ENCODE results near the gene FBXO48.
"Not testable (repeated sequence)": the region's sequence is repeated elsewhere in the genome, so short reads cannot be mapped to it uniquely, and the experiment has no call there.

The FBXO48 gene

DNA sequence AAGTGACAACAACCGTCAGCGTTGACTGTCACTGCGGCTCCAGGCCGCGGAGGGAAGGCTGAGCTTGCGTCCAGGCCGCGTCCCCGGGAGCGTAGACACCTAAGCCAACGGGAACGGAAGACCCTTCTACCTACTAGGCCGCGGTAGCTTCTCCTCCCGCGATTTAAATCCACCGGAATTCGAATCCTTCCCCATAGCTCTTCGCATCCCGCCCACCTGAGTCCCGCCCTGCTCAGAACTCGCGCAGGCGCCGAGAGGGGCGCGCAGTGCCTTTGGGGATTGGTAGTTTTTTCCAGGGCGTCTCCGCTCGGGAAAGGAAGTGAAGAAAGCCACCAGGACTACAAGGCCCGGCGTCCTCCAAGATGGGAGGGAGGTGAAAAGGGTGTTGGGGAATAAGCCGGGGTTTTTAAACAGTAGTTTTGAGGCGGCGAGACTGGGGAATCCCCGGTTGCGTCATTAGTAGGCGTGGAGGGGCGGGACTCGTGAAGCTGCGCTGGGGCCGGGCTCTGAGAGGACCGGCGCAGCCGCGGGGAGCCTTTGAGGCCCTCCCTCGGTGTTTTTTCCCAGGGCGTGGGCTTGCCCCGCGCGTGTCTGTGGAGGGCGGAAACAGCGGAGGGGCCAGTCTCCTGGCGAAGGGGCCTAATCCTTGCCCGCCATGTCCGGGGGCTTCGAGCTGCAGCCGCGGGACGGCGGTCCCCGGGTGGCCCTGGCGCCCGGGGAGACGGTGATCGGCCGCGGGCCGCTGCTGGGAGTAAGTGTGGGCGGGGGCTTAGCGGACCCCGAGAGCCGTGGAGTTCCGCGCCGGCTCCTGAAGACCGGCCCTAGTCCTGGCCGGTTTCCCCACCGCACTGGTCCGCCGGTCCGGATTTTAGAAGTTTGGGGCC lies at the start of gene FBXO48, which contains the start of gene APLF:
TSS of gene FBXO48 (minus strand) at position 218 of the 884 bp plus-strand sequence. CDS start 2,149 bp downstream, outside the sequence.
TSS of gene APLF (plus strand) at position 509 of the 884 bp plus-strand sequence. CDS start at position 656, 147 bp downstream.
- FAIRE-seq: peak; percentile 98

DNA sequence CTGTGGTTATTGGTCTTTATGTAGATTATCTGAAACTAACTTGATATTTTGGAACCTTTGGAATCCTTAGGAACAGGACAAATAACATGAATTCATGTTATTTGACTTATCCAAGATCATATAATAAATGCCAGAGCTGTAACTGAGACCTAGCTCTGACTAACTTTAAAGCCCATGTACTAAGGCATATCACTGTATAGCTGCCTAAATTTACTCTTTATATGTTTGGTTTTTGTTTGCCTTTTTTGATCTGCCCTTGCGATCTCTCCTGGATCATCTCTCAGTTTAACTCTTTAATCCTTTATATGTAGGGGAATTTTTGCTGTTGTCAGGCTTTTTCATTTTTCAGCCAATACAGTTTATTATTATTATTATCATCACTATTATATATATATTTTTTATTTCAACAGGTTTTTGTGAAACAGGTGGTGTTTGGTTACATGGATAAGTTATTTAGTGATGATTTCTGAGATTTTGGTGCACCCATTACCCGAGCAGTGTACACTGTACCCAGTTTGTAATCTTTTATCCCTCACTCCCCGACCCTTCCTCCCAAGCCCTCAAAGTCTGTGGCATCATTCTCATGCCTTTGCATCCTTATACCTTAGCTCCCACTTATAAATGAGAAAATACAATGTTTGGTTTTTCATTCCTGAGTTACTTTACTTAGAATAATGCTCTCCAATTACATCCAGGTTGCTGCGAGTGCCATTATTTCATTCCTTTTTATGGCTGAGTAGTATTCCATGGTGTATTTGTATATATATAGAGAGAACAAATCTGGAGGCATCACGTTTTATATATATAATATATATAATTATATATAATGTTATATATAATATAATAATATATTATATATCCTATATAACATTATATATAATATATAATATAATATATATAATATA lies 49.2 kb upstream of the FBXO48 start:
- FAIRE-seq: no peak

DNA sequence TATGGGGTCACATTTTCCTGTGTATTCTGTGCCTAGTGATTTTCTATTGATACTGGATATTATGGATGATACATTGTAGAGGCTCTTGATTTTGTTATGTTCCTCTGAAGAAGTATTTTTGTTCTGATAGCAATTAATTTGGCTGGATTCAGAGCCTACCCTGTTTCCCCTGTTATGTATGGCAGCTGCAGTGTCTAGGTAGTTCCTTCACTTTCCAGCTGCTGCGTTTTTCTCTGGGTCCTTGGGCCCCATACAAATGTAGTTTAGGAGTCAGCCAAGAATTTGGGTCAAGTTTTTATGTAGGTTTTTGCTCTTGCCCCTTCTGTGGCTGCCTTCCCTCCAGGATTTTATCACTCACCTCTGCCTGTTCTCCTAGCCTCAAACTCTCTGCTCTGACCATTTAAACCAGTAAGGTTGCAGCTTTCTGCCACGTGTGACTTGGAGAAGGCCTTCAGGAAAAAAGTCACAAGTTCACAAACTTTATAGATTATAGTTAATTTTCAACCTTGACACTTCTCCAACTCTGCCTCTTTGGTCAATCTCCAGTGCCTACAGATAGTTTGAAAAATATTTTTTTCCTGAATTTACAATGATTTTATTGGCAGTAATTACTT lies 47.3 kb upstream of the FBXO48 start:
- no peak for FAIRE-seq

GRCh38 chr2:68512966-68513365 lies 45.9 kb upstream of the FBXO48 start:
- FAIRE-seq: no peak

GRCh38 chr2:68512326-68512725 lies 45.2 kb upstream of the FBXO48 start:
- no peak for FAIRE-seq

DNA sequence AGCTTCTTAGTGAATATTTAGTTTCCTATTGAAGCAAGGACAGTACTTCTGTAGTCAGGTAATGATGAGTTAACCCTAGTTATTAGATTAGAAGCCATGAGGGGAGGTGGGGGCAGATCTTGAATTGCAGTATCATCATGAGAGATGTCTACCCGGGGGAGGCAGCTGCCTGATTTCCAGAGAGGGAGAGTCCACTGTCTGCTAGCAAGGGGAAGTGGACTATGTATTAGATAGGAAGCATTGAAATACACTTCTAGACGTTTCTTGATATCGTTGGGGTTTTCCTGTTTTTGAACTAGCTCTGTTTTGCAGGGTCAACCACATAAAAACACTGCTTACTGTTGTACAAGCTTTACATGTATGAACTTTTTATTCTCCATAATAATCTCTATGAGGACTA lies 39.1 kb upstream of the FBXO48 start:
- no peak for FAIRE-seq

GRCh38 chr2:68505603-68506159 lies 38.6 kb upstream of the FBXO48 start:
- no peak for FAIRE-seq

DNA sequence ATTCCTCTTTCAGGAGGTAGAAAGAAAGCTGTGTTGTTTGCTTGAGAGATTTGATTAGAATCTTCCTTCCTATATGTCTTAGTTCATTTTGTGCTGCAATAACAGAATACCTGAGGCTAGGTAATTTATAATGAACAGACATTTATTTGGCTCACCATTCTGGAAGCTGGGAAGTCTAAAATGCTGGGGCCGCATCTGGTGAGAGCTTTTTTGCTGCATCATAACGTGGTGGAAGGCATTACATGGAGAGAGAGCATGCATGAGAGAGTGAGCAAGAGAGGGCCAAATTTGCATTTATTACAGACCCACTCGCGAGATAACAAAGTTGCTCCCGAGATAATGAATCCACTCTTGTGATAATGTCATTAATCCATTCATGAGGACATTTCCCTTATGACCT lies 34.7 kb upstream of the FBXO48 start:
- FAIRE-seq: no peak

- FAIRE-seq: no peak
Measured at GRCh38 chr2:68500649-68501048, 33.6 kb upstream of the FBXO48 start.

DNA sequence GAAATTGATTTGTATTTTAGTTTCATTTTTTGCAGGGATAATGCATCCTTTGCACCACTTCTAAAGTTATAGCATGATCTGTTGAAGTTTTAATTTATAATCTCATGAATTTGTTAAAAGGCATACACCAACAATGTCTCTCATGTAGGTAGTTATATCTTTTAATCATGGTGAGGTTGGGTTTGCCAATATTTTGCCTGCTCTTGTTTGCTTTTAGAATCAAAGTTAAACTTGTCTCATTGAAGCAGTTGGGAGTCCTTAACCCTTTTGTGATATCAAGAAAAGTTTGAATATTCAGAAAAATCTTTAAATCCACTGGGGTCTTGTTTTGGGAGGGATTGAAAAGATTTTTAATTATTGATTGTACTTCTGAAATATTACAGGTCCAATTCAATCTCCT lies 32.0 kb upstream of the FBXO48 start:
- FAIRE-seq: no peak

DNA sequence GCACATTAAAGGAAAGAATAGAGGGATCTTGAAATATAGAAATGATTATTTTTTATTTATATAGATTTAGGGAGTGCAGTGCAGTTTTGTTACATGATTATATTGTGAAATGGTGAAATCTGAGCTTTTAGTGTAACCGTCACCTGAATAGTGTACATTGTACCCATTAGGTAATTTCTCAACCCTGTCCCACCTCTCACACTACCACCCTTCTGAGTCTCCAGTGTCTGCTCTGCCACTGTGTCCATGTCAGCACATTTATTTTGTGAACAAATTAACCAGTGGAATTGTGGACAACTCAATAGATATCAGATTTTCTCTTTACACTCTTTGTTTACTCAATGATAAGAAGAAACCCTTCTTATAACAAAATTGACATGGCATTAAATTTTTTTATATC lies 24.5 kb upstream of the FBXO48 start:
- no peak for FAIRE-seq

- FAIRE-seq: no peak
Measured at GRCh38 chr2:68489282-68489681, 22.2 kb upstream of the FBXO48 start.

DNA sequence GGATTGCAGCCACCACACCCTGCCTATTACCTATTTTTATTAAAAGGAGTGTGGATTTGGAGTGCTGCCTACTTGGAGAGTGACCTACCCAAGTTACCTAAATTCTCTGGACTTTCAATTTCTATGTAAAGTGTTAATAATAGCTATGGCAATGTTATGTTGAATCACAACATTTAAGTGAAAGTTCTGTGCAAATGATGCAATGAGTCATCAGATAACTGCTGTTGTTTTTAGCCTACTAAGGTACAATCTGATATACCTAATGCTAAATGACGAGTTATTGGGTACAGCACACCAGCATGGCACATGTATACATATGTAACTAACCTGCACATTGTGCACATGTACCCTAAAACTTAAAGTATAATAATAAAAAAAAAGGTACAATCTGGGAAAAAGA lies 21.5 kb upstream of the FBXO48 start:
- FAIRE-seq: not testable (repeated sequence)

DNA sequence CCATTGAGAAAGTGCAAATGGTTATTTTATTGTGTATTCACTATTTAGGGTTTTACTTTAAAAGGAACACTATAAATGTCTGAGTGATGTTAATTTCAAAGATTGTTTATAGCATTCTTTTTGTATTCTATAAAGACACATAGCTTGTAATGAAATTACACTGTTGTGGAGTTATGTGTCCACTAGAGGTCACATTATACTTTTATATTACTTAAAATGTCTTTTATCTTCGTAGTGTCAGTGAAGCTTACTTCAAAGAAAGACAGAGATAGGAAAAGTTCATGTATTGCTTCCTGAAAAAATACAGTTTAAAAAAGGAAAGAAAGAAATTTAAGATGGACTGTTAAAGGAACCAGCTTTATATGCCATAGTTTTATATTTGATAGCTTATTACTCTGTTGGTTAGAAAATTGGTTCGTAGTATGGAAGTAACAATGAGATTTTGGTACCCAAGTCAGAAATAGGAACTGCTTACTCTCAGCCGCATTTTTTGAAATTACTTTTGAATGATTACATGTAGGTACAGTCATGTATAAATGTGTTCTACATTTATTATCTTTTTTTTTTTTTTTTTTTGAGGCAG lies 20.8 kb upstream of the FBXO48 start:
- FAIRE-seq: peak; percentile 88

DNA sequence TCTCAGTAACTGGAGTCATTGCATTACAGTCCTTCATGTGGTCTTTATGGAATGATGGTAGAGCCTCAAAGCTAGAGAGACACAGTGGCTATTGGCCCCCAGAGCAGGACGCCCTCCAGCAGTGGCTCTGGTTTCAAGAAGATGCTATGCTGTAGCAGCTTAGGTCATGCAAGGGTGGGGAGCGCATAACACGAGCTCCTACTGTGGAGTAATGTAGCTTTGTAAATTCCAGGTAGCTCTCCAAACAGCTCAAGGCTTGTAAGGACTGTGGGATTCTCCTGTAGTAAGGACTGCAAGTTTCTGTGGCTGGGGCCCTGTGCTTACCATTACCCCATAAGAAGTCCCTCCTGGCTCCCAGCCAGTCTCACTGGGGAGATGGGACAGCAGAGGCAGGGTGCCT lies 15.9 kb upstream of the FBXO48 start:
- FAIRE-seq: no peak

DNA sequence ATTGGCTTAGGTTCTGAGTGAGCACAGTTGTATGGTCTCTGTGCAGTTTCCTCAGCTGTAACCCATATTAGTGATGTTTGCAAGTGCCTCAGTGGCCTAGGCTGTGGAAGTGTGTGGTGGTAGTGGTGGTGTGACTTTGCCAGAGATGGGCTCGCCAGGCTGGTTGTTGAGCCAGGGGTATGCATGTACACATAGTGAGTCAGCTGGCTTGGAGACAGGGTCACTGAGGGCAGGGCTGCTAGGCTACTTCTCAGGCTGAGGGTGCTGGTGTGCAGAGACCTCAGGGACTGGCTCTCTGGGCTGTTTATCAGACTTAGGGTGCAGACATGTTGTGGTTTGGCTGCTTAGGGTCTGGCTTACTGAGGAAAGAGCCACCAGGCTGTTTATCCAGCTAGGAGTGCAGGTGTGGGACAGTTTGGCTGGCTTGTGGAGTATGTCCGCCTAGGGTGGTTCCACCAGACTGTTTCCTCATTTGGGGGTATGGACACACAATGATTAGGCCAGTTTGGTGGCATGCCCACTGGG lies 15.3 kb upstream of the FBXO48 start:
- FAIRE-seq: no peak

GRCh38 chr2:68478688-68479087 lies 11.6 kb upstream of the FBXO48 start:
- FAIRE-seq: no peak

GRCh38 chr2:68476454-68476853 lies 9.4 kb upstream of the FBXO48 start:
- no peak for FAIRE-seq

DNA sequence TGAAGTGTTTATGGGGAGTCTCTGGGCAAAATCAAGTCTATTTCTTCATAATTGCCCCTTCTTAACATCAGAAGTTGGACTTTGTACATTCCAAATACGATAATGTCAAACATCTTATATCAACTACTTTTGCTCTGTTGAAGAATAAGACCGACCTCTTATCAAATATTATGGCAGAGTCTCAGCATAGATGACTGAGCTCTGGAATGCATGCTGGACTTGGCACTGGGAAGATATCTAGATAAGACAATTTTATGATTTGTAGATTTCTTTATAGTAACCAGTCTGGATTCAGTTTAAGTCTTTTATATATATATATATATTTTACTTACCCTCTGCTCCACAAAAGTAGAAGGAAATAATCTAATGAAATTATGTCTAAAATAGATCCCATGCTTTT lies 8.5 kb upstream of the FBXO48 start:
- FAIRE-seq: no peak

DNA sequence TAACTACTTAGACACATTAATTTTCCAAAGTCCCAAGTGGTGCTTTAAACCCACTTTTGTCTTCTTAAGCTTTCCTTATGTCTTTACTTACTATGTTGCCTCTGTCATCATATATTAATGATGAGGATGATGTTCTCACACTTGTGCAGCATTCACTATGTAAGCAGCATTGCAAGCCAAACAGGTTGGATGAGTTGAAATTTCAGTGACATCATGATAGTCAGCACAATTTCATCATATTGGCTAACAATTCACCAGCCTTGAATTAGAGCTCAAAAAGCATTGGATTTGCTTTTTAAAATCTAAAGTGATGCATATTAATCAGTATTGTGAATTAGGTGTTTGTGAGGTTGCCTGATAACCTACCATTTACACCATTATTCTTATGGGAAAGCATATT lies 8.0 kb upstream of the FBXO48 start:
- FAIRE-seq: no peak

- no peak for FAIRE-seq
Measured at GRCh38 chr2:68472796-68473414, 5.8 kb upstream of the FBXO48 start.

GRCh38 chr2:68471385-68471784 lies 4.3 kb upstream of the FBXO48 start:
- no peak for FAIRE-seq

Data from G401.6 (cell line).